Smooth muscle cell (in vitro differentiated cells): ENCODE measurements around the gene ANKS1B. TPM values are rescaled to one million over a fixed set of nuclear protein-coding genes. Genes with fewer than 3 reads are reported as not detected.

Source experiments
- DNase-seq: peaks from one replicate; lab custom pipeline; 2025; ENCODE audit not compliant: unreplicated experiment; lab: John Stamatoyannopoulos, UW
- H2AFZ ChIP-seq: fragments of 200-600 bp; sonication (generic); 2 replicates; pipeline ENCODE4 v1.6.0; 2016; ENCODE audit warnings: antibody characterized with exemption, low read depth, mild to moderate bottlenecking
- H3F3A ChIP-seq: fragments of 200-600 bp; sonication (generic); 2 replicates; pipeline ENCODE4 v1.6.0; 2017; ENCODE audit warnings: antibody characterized with exemption, low read depth
- H3K27ac ChIP-seq: fragments of 200-600 bp; sonication (generic); 2 replicates; pipeline ENCODE4 v1.5.1; 2016; ENCODE audit warnings: low read depth, mild to moderate bottlenecking
- H3K27me3 ChIP-seq: fragments of 200-600 bp; sonication (generic); 2 replicates; pipeline ENCODE4 v1.6.1; 2016; ENCODE audit warnings: low read depth, mild to moderate bottlenecking
- H3K36me3 ChIP-seq: fragments of 200-600 bp; sonication (generic); 2 replicates; pipeline ENCODE4 v1.5.1; 2016; ENCODE audit warnings: low read depth
- H3K4me1 ChIP-seq: fragments of 200-600 bp; sonication (generic); 2 replicates; pipeline ENCODE4 v1.5.1; 2016; ENCODE audit warnings: low read depth
- H3K4me2 ChIP-seq: fragments of 200-600 bp; sonication (generic); 2 replicates; pipeline ENCODE4 v1.6.0; 2016; ENCODE audit warnings: mild to moderate bottlenecking
- H3K4me3 ChIP-seq: fragments of 200-600 bp; sonication (generic); 2 replicates; pipeline ENCODE4 v1.5.1; 2016; ENCODE audit warnings: mild to moderate bottlenecking
- H3K79me2 ChIP-seq: fragments of 200-600 bp; sonication (generic); 2 replicates; pipeline ENCODE4 v1.6.0; 2016; ENCODE audit warnings: low read depth, mild to moderate bottlenecking
- H3K9ac ChIP-seq: fragments of 200-600 bp; sonication (generic); 2 replicates; pipeline ENCODE4 v1.6.0; 2016; ENCODE audit warnings: low read depth
- H3K9me3 ChIP-seq: fragments of 200-600 bp; sonication (generic); replicated peaks from 2 replicates; pipeline ENCODE4 v1.5.1; 2016; ENCODE audit warnings: low read depth
- H4K20me1 ChIP-seq: fragments of 200-600 bp; sonication (generic); 2 replicates; pipeline ENCODE4 v1.6.0; 2016; ENCODE audit warnings: low read depth
- CTCF ChIP-seq: fragments of 200-600 bp; sonication (generic); IDR thresholded peaks from 2 replicates; pipeline ENCODE4 v1.5.1; 2017; ENCODE audit warnings: borderline replicate concordance, mild to moderate bottlenecking, antibody characterized with exemption; ENCODE audit not compliant: insufficient read depth, poor library complexity, severe bottlenecking
- WGBS: methylation state at CpG from one replicate; pipeline ENCODE4 v1.1.7; 2016; ENCODE audit warnings: low lambda C conversion rate; 5-methylcytosine and 5-hydroxymethylcytosine counted together
- polyA plus RNA-seq: library from polyadenylated mRNA; unstranded; fragments of >200 nt; fragmentation: Nextera tagmentation; extraction: Ambion mirVana; gene quantifications from 2 replicates; pipeline ENCODE4 v1.2.1, GENCODE V29; 2016
- total RNA-seq: library from RNA; depleted of rRNA; stranded (reverse); fragments of >200 nt; gene quantifications from 2 replicates; pipeline ENCODE4 v1.2.3, GENCODE V29; 2014

Gene ANKS1B
- total and polyA plus RNA-seq, 2 experiments from 2014 or later = 0.47 to 7.3 TPM

- H3K4me1 ChIP-seq = no peaks in the 10 kb centered on the region
- no peak overlapping the region for H3K4me2 ChIP-seq
- H4K20me1 ChIP-seq = no peaks in the 10 kb centered on the region
- TF ChIP-seq CTCF = no peak
- WGBS = 83% methylated on average over 9 of the region's 9 CpGs
- no peak overlapping the region for H3K4me3 ChIP-seq
- H3F3A ChIP-seq = no peaks in the 10 kb centered on the region
- H3K27me3 ChIP-seq = no peaks in the 10 kb centered on the region
- H2AFZ ChIP-seq = no peak overlapping the region
- no peak overlapping the region for H3K9ac ChIP-seq
- no peak for DNase-seq
- no peaks in the 10 kb centered on the region for H3K36me3 ChIP-seq
- H3K27ac ChIP-seq = no peak overlapping the region
- H3K79me2 ChIP-seq = no peaks in the 10 kb centered on the region
- H3K9me3 ChIP-seq = no peaks in the 10 kb centered on the region
Observed at GRCh38 chr12:99092100-99092851, 892.5 kb downstream of the ANKS1B start.

GRCh38 chr12:99087278-99087677 lies 897.5 kb downstream of the ANKS1B start:
- Histone ChIP-seq H3K9me3 (no peaks in the 10 kb centered on the region), H2AFZ (no peak overlapping the region), H3K36me3 (no peaks in the 10 kb centered on the region), H3K79me2 (no peaks in the 10 kb centered on the region), H3K4me3 (no peak overlapping the region), H3K4me1 (no peaks in the 10 kb centered on the region), H3K27me3 (no peaks in the 10 kb centered on the region), H4K20me1 (no peaks in the 10 kb centered on the region), H3K4me2 (no peak overlapping the region), H3F3A (no peaks in the 10 kb centered on the region), H3K27ac (no peak overlapping the region), H3K9ac (no peak overlapping the region)
- no peak for DNase-seq
- 68% methylated on average over 5 of the region's 5 CpGs for whole genome bisulfite sequencing
- no peak for TF ChIP-seq CTCF

- H3K27ac ChIP-seq = no peak overlapping the region
- H3K79me2 ChIP-seq = no peaks in the 10 kb centered on the region
- WGBS = 94% methylated on average over 15 of the region's 15 CpGs
- no peak overlapping the region for H2AFZ ChIP-seq
- no peaks in the 10 kb centered on the region for H3K36me3 ChIP-seq
- no peaks in the 10 kb centered on the region for H3F3A ChIP-seq
- no peak overlapping the region for H3K4me3 ChIP-seq
- no peak for DNase-seq
- no peak for TF ChIP-seq CTCF
- H4K20me1 ChIP-seq = no peaks in the 10 kb centered on the region
- no peaks in the 10 kb centered on the region for H3K27me3 ChIP-seq
- no peak overlapping the region for H3K4me2 ChIP-seq
- H3K9me3 ChIP-seq = no peaks in the 10 kb centered on the region
- H3K4me1 ChIP-seq = no peaks in the 10 kb centered on the region
- no peak overlapping the region for H3K9ac ChIP-seq
Observed at GRCh38 chr12:99079811-99080210, 904.9 kb downstream of the ANKS1B start.

- Histone ChIP-seq H3K4me2 (no peak overlapping the region), H4K20me1 (no peaks in the 10 kb centered on the region), H2AFZ (no peak overlapping the region), H3K27me3 (no peaks in the 10 kb centered on the region), H3K36me3 (no peaks in the 10 kb centered on the region), H3K27ac (no peak overlapping the region), H3K9me3 (no peaks in the 10 kb centered on the region), H3K9ac (no peak overlapping the region), H3K4me3 (no peak overlapping the region), H3K79me2 (no peaks in the 10 kb centered on the region), H3K4me1 (no peaks in the 10 kb centered on the region), H3F3A (no peaks in the 10 kb centered on the region)
- TF ChIP-seq CTCF = no peak
- no peak for DNase-seq
- WGBS = 41% methylated on average over 5 of the region's 5 CpGs
Observed at GRCh38 chr12:99068993-99069747, 915.6 kb downstream of the ANKS1B start.
